ENCODE results near the gene CDH5.

The CDH5 gene, protein sequence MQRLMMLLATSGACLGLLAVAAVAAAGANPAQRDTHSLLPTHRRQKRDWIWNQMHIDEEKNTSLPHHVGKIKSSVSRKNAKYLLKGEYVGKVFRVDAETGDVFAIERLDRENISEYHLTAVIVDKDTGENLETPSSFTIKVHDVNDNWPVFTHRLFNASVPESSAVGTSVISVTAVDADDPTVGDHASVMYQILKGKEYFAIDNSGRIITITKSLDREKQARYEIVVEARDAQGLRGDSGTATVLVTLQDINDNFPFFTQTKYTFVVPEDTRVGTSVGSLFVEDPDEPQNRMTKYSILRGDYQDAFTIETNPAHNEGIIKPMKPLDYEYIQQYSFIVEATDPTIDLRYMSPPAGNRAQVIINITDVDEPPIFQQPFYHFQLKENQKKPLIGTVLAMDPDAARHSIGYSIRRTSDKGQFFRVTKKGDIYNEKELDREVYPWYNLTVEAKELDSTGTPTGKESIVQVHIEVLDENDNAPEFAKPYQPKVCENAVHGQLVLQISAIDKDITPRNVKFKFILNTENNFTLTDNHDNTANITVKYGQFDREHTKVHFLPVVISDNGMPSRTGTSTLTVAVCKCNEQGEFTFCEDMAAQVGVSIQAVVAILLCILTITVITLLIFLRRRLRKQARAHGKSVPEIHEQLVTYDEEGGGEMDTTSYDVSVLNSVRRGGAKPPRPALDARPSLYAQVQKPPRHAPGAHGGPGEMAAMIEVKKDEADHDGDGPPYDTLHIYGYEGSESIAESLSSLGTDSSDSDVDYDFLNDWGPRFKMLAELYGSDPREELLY
- total RNA-seq = 0 to 3.4 (median 0.25) reads per million in 17 experiments

DNA sequence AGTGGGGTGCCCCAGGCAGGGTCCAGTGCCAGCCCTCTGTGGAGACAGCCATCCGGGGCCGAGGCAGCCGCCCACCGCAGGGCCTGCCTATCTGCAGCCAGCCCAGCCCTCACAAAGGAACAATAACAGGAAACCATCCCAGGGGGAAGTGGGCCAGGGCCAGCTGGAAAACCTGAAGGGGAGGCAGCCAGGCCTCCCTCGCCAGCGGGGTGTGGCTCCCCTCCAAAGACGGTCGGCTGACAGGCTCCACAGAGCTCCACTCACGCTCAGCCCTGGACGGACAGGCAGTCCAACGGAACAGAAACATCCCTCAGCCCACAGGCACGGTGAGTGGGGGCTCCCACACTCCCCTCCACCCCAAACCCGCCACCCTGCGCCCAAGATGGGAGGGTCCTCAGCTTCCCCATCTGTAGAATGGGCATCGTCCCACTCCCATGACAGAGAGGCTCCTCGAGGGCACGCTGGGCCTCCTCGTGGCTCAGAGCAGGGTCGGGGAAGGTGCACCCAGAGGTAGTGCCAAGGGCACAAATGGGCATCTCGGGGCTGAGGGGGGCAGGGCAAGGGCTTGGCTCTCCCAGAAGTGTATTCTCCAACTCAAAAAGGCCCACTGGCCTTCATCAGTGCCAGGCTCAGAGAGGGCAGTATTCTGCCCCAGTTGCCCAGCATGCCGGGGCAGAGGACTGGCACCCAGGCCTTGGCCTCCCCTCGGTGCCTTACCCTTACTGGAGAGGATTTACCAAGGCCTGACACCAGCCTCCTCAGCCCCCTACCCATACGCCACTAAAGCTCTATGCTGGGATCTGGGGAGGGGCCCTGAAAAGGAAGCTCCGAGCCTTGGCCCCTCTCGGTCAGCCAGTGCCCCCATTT lies at the start of gene CDH5:
Gene CDH5, plus strand, starts transcription at position 259 of the 867 bp plus-strand sequence. CDS start 12,647 bp downstream, outside the sequence.
- peak in 3 of 4 experiments; percentile 22 to 53 (median 25) for DNase-seq

DNA sequence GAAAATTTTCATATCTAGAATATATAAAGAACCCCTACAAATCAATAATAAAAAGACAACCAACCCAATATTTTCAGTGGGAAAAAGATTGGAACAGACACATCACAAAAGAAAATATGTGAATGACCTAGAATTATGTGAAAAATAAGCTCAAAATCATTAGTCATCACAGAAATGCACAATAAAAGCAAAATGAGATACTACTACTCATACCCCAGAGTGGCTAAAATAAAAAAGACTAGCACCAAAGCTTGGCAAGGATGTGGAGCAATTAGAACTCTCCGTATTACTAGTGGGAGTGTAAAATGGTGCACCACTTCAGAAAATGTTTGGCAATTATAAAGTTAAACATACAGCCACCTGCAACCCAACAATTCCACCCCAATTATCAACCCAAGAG lies 48.0 kb upstream of the CDH5 start:
- no peak for DNase-seq

DNA sequence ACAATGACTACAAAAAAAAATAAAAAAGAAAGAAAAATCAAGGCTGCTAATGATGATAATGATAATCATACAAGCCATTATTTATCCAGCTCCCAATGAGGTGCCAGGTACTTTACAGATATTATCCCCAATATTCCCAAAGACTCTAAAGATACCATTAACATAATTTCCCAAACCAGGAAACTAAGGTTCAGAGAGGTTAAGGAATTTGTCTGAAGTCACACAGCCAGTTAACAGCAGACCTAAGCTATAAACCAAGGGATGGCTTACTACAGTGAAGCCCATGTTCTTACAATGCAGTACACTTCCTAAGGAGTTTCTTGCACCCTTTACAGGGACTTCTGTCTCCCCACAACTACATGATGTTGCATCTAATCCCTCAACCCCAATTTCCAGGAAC lies 45.7 kb upstream of the CDH5 start:
- DNase-seq = no peak

DNA sequence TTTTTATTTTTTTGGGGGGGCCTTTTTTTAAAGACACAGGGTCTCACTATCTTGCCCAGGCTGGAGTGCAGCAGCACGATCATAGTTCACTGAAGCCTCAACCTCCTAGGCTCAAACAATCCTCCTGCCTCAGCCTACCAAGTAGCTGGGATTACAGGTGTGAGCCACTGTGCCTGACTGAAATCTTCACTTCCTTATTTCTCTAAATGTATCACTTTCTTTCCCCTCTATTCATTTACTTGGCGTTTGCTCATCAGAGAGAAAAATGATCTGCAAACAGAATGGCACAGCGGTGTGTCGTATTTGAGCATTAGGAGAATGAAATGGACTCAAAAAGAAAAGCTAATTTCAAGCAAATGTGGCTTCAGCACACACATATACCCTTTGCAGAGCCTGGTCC lies 44.3 kb upstream of the CDH5 start:
- DNase-seq = no peak

DNA sequence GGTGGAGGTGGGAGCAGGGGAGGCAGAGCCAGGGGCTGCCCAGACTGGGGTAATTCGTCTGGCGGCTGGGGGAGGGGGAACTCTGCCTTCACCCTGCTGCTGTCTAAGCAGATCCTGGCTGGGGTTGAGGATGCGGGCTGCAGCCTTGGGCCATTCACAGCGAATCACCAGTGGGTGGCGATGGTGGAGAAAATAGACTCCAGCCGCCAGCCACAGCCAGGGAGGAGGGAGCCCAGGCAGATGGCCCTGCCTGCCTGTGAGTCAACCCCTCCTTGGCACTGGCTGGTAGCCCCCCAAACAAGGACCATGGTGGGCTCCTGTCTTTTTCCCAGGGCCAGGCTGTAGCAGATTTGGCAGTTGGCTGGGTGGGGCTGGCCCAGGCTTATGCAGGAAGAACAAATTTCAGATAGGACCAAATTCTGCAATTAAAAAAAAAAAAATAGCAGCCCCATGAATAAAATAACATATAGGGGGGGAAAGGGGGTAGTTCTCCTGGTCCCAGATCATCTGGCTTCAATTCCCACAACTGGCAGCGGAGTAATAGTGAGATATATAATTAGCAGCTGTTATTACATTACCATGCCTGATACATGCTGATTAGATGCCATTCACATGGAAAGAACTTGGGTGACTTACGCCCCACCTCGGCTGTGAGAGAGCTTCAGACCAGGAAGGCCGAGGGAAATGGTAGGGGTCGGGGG lies 41.5 kb upstream of the CDH5 start:
- DNase-seq = peak in 2 of 4 experiments; percentile 18 to 21

DNA sequence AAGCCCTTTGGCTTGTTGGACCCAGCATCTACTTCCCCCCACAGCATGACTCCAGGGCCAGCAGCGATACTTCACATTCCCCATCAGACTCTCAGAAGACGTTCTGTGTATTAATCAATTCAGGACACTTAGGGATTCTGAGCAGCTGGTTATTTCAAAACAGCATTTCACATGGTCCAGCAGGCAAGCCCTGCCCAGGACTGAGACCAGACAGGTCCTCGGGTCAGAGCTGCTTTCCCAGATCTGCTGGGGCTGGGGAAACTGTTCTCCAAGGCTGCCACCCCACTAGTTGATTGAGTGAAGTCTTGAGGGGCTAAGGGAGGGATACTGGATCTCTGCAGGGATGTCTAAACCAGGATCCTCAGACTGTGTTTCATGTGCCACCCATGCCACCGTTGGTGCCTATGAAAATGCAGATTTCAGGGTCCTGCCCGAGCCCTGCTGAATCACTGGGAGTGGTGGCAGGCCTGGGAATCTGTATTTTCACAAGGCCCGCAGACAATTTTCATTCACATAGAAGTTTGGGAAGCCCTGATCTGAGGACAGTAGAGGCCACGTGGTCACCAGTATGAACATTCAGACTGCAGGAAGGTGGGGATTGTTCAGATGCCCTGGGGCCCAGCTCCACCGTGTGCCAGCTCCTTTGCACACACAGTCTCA lies 40.6 kb upstream of the CDH5 start:
- DNase-seq = no peak

DNA sequence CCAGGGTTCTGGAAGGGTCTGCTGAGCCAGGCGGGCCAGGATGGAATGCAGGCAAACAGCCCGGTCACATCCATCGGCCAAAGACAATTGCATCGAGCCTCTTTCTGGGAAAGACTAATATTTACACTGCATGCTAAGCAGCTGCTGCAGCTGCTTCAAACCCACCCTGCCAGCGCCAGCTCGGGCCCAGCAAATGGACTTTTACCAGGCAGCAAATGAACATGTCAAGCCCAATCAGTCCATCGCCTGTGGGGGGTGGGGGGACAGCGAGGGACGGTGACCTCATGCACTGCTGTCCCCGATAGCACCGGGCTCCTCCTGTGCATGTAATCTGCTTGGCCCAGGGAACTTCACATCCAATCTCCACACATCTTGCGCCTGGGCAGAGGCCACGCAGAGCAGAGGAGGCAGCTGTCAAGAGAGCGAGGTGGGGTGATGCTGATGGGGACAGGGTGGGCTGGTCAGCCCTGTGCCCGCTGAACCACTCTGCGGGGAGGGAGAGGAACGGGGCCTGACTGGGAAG lies 39.4 kb upstream of the CDH5 start:
- no peak for DNase-seq

DNA sequence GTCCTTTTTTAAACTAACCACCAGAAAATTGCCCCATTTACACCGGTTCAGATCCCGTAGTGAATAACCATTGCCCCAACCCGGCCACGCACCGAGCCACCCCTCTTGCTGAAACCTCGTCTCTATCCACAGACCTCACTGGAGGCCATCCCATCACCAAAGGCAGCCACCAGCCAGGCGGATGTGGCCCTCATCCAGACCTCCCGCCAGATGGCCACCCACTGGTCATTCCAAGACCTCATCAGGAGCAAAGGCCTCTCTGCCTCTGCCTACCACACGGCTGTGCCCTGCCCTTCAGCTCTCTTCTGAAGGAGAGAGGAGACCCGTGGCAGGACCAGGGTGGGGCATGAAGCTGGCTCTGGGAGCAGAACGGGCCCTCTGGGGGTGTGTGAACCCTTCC lies 38.2 kb upstream of the CDH5 start:
- no peak for DNase-seq

DNA sequence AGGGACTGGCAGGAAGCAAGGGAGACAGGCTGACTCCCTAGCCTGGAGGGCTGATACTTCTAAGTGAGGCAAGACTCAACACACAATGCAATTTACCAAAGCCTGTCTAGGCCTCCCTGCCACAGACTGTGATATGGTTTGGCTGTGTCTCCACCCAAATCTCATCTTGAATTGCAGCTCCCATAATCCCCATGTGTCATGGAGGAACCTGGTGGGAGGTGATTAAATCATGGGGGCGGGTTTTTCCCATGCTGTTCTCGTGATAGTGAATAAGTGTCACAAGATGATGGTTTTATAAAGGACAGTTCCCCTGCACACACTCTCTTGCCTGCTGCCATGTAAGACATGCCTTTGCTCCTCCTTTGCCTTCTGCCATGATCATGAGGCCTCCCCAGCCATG lies 35.0 kb upstream of the CDH5 start:
- DNase-seq = peak in 2 of 4 experiments; percentile 9 to 29

DNA sequence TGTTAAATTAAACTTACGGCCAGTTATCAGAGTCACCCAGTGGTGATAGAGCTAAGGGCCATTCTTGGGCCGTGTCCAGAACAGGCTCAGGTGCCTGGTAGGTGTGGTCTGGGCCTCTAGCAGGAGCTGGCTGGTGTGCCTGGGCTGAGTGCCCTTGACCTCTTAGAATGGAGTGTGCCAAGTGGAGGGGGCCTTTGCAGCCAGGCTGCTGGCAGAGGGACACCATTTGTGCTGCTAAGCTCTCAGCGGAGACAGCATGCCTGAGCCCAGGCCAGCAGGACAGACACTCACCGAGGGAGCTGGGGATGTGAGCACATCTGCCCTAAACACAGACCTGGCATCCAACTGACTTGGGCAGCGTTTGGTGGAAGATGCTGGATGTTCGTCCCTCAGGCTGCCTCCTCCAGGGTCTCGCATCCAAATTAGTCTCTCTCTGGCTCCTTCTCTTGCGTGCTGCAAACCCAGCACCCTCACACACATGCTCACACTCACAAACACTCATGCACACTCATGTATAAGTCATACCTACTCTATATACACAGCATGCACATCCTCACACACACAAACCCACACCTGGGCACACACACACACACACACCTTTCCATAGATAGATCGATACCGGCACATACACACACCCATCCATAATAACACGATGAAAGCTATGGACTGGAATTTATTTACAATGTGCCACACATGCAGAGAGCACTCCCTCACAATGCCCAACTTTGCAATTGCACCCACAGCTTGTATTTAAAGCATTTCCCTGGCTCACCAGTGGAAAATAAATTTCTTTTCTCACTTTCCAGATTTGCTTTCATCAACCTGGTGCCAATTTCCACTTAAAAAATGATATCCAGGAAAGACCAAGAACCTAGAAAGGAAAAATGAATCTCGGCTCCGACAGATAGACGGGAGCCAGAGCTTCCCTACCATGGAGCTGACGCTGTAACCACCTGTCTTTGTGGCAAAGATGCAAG lies 33.6 kb upstream of the CDH5 start:
- no peak for DNase-seq

DNA sequence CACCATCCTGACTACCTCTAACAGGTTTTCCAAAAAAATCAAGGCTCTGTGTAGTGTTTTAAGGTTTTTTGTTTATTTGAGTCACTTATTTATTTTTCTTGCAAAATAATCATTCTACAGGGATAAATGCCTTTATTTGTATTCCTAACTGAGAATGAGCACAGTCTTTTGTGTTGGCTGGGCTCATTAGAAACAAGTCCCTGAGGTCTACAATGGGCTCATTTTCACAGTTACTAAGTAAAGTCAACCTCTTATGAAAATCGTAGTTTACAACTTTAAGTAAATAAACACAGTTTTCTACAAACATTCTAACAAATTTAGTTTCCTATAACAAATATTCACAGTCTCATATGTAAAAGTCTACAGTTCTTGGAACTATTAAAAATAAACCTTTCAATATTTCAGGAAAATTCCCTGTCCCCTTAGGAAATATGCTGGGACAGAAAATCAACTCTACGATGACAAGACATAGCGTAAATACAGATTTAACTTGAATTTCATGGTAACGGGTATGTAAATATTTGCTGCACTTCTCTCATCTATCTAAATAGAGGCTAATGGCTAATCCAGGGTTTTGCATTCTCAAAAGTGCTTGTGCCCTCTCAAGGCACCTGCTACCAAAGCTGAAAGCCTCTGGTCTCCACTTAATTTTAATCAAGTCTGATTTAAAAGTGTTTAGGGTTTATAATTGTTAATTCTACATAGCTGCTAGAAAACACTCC lies 31.5 kb upstream of the CDH5 start:
- DNase-seq = no peak

DNA sequence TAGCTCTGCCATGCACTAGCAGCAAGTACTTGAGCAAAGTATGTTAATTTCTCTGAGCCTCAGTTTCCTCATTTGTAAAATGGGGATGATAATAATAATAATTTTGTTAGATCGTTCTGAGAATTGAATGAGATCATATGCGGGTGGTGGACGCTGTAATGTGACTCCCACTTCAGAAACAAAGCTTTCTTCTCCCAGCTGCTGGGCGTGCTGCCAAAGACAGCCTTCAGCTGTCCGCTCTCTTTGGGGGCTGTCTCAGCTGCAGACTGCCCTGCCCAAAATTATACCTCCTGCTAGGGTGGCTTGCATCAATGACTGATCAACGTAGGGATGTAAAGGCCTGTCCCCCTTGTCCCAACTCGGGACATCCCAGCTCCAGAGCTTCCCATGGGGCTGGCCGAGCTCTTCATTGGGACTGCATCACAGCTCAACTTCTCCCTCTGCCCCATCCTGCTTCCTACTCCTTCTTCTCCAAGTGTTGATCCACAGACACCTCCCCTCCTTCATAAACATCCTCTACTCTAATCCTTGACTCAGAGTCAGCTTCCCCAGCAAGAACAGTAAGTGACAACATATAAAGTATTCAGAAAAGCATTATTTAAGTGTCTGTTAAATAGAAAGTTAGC lies 30.7 kb upstream of the CDH5 start:
- DNase-seq = no peak

DNA sequence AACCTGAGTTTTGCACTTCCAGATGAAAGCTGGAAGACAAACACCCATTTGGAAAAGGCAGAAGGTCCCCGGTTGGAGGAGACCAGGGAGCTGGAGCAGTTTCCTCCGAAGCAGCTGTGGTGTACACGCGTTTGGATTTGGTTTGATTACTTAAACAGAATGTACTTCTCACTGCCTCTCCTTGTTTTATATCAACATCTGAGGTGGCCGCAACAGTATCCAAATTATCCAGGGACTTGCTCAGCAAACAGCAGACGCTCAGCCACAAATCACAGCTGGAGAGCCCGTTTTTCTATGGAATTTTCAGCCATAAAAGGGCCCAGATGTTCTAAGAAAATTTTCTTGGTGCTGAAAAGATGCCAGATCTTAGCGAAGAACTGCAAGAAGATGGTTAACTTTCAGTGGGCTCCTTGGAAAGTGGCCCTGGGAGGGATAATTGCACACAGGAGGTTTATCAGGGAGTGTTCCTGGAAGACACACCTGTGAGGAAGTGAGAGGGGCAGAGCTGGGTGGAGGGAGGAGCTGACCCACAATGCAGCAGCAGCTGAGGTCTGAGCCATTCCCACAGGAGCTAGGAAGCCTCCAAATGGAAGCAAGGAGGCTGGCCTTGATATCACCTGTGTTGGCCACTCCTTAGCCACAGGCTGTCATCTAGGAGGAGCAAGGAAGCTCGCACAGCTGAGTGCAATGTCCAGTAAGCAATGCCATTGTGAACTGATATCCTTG lies 28.9 kb upstream of the CDH5 start:
- DNase-seq = no peak

DNA sequence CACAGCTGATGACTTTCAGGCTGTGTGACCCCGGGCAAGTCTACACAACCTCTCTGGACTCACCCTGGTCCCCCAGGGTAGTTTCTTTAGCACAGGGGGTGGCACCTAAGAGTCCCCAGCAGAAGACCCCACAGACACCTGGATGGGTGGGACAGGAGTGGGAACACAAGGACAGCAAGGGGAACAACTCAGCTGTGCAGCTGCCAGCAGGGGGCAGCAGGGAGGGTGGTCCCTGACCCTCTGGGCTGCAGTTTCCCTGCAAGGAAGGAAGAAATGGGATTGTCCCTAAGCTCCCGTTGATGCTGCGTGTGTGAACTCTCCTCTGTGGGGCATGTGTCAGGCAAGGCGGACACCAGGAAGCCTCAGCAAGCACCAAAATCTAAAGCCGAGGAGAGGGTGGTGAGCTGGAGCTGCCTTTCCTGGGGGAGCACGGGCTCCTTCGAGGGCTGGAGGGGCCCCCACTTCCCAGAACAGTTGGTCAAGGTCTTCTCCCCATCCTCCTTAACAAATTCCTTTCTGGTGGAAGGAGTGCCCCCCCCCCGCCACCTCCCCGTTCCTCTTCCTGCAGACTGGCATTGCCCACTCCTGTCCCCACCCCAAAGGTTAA lies 24.1 kb upstream of the CDH5 start:
- peak; percentile 22 to 65 (median 36) for DNase-seq

DNA sequence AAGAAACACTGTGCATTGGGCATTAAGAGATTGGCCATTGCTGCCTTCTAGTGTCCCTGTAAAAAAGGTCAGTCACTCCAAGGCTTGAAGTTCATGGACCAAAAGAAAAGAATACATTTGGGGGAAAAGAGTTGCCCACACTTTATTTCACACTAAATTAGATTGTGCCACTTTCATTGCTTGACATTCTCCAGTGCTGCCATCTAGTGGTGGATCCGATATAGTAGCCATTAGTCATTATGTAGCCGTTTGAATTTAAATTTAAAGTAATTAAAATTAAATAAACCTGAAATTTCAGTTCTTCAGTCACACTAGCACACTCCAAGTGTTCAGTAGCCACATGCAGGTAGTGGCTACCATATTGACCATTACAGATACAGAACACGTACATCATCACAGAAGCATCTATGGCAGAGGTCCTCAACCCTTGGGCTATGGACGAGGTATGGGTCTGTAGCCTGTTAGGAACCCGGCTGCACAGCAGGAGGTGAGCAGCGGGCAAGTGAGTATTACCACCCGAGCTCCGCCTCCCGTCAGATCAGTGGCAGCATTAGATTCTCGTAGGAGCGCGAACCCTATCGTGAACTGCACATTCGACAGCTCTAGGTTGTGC lies 21.9 kb upstream of the CDH5 start:
- peak; percentile 61 to 73 (median 68) for DNase-seq

DNA sequence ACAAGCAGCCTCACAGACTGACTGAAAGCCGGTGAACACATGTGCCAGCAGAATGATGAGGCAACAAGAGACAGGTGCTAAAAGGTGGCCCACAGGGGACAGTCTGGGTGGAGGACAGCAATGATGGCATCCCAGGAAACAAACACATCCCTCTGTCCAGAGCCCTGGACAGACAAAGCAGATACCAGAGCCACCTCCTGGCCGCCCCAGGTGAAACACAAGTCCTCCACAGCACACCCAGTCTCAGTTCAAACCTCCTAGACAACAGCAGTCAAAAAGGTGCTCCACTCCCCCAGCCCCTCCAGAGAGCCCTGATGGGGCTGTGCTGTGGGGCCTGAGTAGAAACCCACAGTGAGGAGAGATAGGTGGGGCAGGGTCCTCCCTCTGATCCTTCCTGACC lies 20.3 kb upstream of the CDH5 start:
- no peak for DNase-seq

DNA sequence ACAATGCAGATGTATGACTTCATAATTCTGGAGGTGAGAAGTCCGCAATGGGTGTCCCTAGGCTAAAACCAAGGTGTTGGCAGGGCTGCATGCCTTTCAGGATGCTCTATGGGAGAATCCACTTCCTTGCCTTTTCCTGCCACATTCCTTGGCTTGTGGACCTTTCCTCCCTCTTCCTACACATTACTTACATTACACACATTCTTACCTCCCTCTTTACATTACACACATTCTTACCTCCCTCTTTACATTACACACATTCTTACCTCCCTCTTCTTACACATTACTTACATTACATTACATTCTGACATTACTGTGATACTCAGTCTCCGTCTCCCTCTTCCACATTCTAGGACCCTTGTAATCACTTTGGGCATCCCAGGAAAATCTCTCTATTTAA lies 14.2 kb upstream of the CDH5 start:
- DNase-seq = no peak
